Thoracic aorta (tissue), 2 donors: ENCODE results near the gene GNAO1. TPM values are rescaled to one million over a fixed set of nuclear protein-coding genes. Genes with fewer than 3 reads are reported as not detected.

Source experiments
- ATAC-seq: fragments of 150-250 bp; one replicate; pipeline ENCODE4 v1.8.0; 2017; ENCODE audit warnings: low read depth; ENCODE audit not compliant: insufficient number of reproducible peaks, low FRiP score
- DNase-seq: peaks from one replicate; pipeline ENCODE4 v3.0.0-alpha.2; 2020; ENCODE audit warnings: low spot score
- H3K27ac ChIP-seq, 2 donors: fragments of 200-600 bp; sonication (generic); 1 replicate in 1 of 2; 2 replicates in 1 of 2; pipeline ENCODE4 v1.5.1; 2016; ENCODE audit warnings: mild to moderate bottlenecking in 2 of 2, moderate library complexity in 2 of 2
- H3K27me3 ChIP-seq: fragments of 200-600 bp; sonication (generic); replicated peaks from 2 replicates; pipeline ENCODE4 v1.6.0; 2016; ENCODE audit warnings: mild to moderate bottlenecking; ENCODE audit not compliant: insufficient read depth
- H3K36me3 ChIP-seq: fragments of 200-600 bp; sonication (generic); one replicate; pipeline ENCODE4 v1.5.1; 2016
- H3K4me1 ChIP-seq, 2 donors: fragments of 200-600 bp; sonication (generic); 1 replicate in 1 of 2; 2 replicates in 1 of 2; pipeline versions ENCODE4 v1.5.1 to v1.6.0; 2016; ENCODE audit warnings: low read depth in 2 of 2, mild to moderate bottlenecking in 1 of 2; ENCODE audit not compliant: control insufficient read depth in 1 of 2
- H3K4me3 ChIP-seq: fragments of 200-600 bp; sonication (generic); 2 replicates; pipeline ENCODE4 v1.5.1; 2016; ENCODE audit warnings: mild to moderate bottlenecking
- H3K9me3 ChIP-seq: fragments of 200-600 bp; sonication (generic); 2 replicates; pipeline ENCODE4 v1.5.1; 2016
- total RNA-seq, 2 donors: library from RNA; depleted of rRNA; stranded (reverse); fragments of >200 nt; gene quantifications; one replicate each; pipeline versions ENCODE4 v1.1.0 to v1.2.3, GENCODE V29; 2016
- TF ChIP-seq, protein P1 (sequence below): fragments of 200-600 bp; sonication (generic); IDR thresholded peaks from one replicate; pipeline ENCODE4 v1.5.1; 2019; ENCODE audit warnings: antibody characterized with exemption

GNAO1 gene
- total RNA-seq, 2 donors from 2014 or later, result 2.0 to 4.5 TPM

GRCh38 chr16:56346131-56346890 is 155.0 kb downstream of the GNAO1 start:
- no peaks in the 10 kb centered on the region for H3K9me3 ChIP-seq
- H3K4me3 ChIP-seq, result no peak overlapping the region
- no peak for DNase-seq
- no peak overlapping the region for H3K27ac ChIP-seq
- no peaks in the 10 kb centered on the region for H3K27me3 ChIP-seq
- no peaks in the 10 kb centered on the region for H3K36me3 ChIP-seq
- no peak for ATAC-seq
- H3K4me1 ChIP-seq, result no peaks in the 10 kb centered on the region
- TF ChIP-seq, protein P1, sequence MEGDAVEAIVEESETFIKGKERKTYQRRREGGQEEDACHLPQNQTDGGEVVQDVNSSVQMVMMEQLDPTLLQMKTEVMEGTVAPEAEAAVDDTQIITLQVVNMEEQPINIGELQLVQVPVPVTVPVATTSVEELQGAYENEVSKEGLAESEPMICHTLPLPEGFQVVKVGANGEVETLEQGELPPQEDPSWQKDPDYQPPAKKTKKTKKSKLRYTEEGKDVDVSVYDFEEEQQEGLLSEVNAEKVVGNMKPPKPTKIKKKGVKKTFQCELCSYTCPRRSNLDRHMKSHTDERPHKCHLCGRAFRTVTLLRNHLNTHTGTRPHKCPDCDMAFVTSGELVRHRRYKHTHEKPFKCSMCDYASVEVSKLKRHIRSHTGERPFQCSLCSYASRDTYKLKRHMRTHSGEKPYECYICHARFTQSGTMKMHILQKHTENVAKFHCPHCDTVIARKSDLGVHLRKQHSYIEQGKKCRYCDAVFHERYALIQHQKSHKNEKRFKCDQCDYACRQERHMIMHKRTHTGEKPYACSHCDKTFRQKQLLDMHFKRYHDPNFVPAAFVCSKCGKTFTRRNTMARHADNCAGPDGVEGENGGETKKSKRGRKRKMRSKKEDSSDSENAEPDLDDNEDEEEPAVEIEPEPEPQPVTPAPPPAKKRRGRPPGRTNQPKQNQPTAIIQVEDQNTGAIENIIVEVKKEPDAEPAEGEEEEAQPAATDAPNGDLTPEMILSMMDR, result no peak

DNA sequence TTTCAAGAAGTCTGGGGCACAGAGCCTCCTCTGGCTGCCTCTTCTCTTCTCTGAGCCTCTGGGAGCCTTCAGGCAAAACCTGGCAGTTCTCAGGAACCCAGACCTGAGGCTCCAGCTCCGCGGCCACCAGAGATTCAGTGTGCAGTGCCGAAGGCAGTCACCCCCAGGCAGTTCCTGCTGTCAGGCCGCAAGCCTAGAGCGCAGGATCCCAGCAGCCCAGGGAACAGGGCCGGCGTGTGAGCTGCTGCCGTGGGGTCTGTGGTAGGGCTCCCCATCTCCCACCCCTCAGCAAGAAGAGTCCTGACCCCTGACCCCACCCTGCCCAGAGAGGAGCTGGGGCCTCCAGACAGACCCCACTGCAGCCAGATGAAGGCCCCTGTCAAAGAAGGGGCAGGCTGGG is 155.9 kb downstream of the GNAO1 start:
- TF ChIP-seq, protein P1, result no peak
- no peaks in the 10 kb centered on the region for H3K27me3 ChIP-seq
- no peaks in the 10 kb centered on the region for H3K9me3 ChIP-seq
- no peaks in the 10 kb centered on the region for H3K4me1 ChIP-seq
- H3K4me3 ChIP-seq, result no peak overlapping the region
- ATAC-seq (no peak), DNase-seq (no peak)
- H3K27ac ChIP-seq, result no peak overlapping the region
- no peaks in the 10 kb centered on the region for H3K36me3 ChIP-seq

DNA sequence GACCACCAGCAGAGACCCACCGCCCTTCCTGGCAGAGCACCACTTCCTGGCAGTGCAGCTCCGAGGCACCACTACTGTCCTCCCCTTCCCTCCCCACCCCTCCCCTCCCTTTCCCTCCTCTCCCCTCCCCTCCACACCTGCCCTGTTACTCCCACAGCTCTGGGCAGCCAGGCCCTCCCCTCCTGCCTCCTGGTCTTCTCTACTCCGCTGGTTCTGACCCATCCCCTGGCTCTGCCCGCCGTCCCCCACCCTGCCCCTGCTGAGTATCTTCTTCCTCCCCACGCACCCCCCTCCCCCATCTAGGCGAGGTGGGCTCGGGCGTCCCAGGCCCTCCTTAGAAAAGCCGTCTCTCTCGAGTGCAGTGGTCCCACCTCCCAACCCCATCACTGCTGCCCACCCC is 156.4 kb downstream of the GNAO1 start:
- ATAC-seq (no peak), DNase-seq (no peak)
- no peak overlapping the region for H3K4me3 ChIP-seq
- no peak overlapping the region for H3K27ac ChIP-seq
- H3K9me3 ChIP-seq, result no peaks in the 10 kb centered on the region
- no peaks in the 10 kb centered on the region for H3K4me1 ChIP-seq
- no peaks in the 10 kb centered on the region for H3K27me3 ChIP-seq
- TF ChIP-seq, protein P1, result no peak
- no peaks in the 10 kb centered on the region for H3K36me3 ChIP-seq

DNA sequence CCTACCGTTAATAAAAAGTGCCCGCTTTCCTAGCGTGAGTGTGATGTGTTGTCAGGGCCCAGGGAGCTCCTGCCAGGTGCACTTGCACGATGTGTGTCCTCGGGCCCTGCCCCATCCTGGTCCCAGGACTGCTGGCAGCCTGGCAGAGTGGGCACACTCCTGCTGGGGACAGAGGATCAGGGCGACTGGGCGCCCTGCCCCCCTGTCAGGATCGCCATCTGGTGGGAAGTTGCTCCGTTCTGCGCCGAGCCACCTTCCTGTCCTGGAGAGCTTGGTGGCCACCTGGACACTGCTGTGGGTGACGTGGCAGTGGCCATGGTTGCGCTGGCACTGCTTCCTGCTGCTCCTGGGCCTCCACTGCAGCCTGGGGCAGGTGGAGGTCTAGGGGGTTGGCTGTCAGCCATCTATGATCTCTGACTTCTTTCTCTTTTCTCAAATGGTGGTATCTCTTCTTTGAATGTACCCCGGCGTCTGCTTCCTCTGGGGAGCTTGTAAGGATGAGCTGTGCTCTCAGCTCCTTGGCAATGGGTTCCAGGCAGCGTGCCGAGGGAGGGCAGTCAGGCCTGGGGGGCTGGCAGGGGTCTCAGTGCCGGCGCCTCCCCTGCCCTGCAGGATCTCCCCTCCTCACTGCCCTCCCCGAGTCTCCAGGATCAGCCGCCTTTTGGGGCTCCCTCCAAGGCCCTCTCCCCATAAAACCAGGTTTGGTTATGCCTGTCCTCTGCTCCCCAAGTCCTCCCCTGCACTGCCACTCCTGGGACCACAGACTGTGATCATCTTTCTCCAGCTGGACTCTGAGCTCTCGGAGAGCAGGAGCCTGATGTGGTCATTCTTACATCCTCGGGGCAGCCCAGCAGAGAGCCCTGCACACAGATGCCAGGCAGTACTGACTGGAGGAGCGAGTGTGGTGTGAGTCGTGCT is 157.1 kb downstream of the GNAO1 start:
- Histone ChIP-seq H3K27me3 (no peaks in the 10 kb centered on the region), H3K4me3 (no peak overlapping the region), H3K27ac (no peak overlapping the region), H3K9me3 (no peaks in the 10 kb centered on the region), H3K36me3 (no peaks in the 10 kb centered on the region), H3K4me1 (no peaks in the 10 kb centered on the region)
- ATAC-seq (no peak), DNase-seq (no peak)
- TF ChIP-seq, protein P1, result no peak

DNA sequence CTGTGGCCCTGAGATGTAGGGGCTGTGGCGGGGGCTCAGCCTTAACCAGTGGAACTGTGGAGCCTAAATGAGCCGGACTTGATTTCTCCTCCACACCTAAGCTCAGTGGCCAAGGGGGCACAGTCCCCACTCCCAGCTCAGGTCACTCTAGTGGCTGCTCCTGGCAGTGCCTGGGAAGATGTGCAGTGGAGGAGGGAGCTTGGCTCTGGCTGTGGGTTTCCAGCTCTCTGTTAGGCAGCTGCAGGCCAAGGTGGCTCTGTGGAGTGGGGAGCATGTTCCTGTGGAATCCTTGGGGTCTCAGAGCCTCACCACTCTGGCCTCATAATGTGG is 157.8 kb downstream of the GNAO1 start:
- TF ChIP-seq, protein P1, result no peak
- no peak for DNase-seq
- no peak overlapping the region for H3K27ac ChIP-seq
- no peaks in the 10 kb centered on the region for H3K36me3 ChIP-seq
- no peak overlapping the region for H3K4me3 ChIP-seq
- no peaks in the 10 kb centered on the region for H3K27me3 ChIP-seq
- H3K4me1 ChIP-seq, result no peaks in the 10 kb centered on the region
- ATAC-seq, result no peak
- H3K9me3 ChIP-seq, result no peaks in the 10 kb centered on the region
